ENCODE results near the gene NEURL2.
A peak's percentile ranks its signal among the peaks of the same experiment; 100 is the strongest.

The NEURL2 gene

DNA sequence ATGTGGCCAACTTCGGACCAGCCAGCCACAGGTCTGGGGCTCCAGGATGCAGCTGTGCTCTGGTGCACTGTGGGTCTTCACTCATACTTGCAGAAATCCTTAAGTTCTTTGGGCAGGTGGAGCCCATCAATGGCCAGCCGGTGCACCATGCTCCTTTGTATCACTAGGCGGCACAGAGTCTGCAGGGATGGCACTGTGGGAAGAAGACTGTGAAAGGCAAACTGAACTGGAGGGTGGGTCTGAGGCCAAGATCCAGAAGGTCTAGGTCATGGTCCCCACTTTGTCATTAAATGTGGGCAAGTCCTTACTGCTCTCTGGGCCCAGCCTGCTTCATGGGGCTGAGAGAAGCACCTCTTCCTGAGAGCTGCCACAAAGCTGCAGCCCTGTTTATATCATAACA, 2.3 kb downstream of the NEURL2 start:
- TF ChIP-seq CTCF (IDR thresholded peaks at IDR 0.05; ENCODE audit: low read depth, low read length, missing control alignments): no peak
- no peak for DNase-seq (ENCODE audit: extremely low read depth, low read depth)

DNA sequence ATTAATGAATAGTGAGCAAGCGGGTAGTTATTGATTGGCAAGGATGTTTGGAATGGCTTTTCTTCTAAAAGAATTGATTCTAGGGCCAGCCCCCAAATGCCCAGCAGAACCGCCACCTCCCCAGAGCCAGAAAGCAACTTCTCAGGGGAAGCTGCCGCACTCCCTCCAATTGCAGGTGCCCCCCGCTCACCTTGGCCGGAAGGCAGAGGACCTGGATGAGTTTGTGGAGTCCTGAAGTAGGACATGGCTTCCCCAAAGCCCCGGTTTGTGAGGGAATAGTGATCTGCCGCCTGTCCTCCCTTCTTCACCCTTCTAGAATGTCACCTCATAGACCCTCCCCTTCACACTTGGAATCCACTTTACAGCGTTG, 3.7 kb downstream of the NEURL2 start, which contains the start of gene SPATA25:
SPATA25 (minus strand) TSS at position 277 of the 370 bp plus-strand sequence; CDS start at position 245, 32 bp downstream.
- DNase-seq (ENCODE audit: extremely low read depth, low read depth): no peak
- H3K4me3 ChIP-seq (replicated peaks; ENCODE audit: low read depth, low read length): no peak within 1 kb of the TSS
- no peak for TF ChIP-seq CTCF (IDR thresholded peaks at IDR 0.05; ENCODE audit: low read depth, low read length, missing control alignments)

More for the DNA sequence above, 2.3 kb downstream of the NEURL2 start:
- H3K4me3 ChIP-seq (replicated peaks; ENCODE audit: low read depth, low read length): no peak overlapping the region

DNA sequence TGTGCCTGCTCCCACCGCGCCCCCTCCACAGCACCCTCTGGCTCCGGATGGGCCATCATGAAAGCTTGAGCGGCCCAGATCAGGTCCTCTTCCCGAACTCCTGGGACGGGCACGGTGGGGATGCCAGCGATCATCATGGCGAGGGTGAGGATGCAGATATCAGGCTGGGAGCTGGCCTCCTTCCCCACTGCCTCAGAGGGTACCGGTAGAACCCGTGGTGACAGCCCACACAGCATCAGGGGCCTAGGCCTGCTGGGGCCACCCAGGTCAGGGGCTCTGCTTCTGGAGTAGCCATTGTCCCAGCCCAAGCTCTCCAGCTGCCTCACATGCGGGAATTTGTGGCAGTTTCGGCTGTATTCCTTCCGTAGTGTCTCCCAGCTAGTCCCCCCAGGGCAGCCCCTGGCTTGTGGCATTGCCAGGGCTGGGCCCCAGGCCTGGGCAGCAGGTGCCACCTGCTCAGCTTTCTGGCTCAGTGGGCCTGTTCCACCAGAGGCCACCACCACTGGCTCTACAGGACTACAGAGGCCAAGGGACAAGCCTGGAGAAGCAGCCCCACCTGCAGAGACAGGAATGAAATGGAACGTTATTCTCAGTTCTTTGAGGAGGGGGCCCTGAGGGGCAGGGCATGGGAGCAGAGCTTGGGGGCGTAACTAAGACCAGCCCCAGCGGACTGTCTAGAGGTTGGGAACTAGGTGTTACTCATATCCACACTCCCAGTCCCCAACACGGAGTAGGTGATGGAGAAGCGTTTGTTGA, 4.2 kb downstream of the NEURL2 start:
- no peak overlapping the region for H3K4me3 ChIP-seq (replicated peaks; ENCODE audit: low read depth, low read length)
- no peak for DNase-seq (ENCODE audit: extremely low read depth, low read depth)
- no peak for TF ChIP-seq CTCF (IDR thresholded peaks at IDR 0.05; ENCODE audit: low read depth, low read length, missing control alignments)

- DNase-seq (ENCODE audit: extremely low read depth, low read depth): no peak
- no peak overlapping the region for H3K4me3 ChIP-seq (replicated peaks; ENCODE audit: low read depth, low read length)
- no peak for TF ChIP-seq CTCF (IDR thresholded peaks at IDR 0.05; ENCODE audit: low read depth, low read length, missing control alignments)
These were observed 7.9 kb downstream of the NEURL2 start for GRCh38 chr20:45883100-45883469.

DNA sequence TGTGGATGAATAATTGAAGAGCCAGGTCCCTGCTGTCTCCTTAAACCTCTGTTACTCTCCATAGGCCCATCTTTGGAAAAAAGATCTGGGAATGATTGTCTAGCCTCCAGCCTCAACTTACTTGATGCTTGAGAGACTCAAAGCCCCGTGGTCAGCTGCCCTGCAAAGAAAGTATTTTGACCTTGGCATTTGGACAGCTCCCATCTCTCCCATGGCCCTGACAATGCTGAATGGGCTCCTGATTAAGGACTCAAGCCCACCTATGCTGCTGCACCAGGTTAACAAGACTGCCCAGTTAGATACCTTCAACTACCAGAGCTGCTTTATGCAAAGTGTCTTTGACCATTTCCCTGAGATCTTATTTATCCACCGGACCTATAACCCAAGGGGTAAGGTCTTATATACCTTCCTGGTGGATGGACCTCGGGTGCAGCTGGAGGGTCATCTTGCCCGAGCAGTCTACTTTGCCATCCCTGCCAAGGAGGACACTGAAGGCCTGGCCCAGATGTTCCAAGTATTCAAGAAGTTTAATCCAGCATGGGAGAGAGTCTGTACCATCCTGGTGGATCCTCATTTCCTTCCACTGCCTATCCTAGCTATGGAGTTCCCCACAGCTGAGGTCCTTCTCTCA, 8.4 kb downstream of the NEURL2 start:
- no peak for TF ChIP-seq CTCF (IDR thresholded peaks at IDR 0.05; ENCODE audit: low read depth, low read length, missing control alignments)
- no peak for DNase-seq (ENCODE audit: extremely low read depth, low read depth)
- H3K4me3 ChIP-seq (replicated peaks; ENCODE audit: low read depth, low read length): no peak overlapping the region

DNA sequence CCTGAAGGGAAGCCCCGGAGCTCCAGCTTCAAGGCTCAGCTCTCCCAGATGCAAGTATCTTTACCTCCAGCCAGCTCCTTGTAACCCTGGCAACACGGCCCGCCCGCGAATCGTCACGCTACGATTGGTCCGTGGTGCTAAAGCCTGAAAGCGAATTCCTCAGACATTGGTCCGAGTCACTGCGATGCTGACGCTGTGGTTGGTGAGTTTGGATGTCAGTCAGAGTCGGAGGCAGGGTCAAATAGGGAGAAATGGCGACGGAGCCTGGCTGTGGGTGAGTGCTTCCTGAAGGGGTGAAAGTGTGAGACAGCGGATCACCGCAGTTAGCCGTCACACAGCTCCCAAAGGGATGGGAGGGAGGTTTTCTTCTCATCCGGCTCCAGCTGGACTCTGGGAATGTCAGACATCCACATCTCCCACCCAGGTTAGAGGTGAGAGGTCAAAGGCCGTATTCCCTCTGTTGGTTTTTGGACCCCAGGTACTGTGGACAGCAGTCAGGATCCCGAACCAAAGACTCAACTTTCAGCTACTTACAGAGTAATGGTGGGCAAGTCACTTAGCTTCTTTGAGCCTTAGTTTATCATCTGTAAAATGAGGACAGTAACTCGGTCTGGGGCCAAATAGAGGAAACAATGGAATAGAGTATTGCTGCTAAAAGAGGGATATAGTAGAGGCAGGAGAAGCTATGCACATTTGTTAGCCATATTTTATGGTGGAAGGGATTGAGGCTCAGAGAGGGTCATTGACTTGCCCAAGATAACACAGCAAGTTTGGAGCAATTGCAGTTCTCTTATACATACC, 9.8 kb downstream of the NEURL2 start, which contains the start of gene ZSWIM1:
ZSWIM1 (plus strand) TSS at position 240 of the 801 bp plus-strand sequence. CDS start 1,366 bp downstream, outside the sequence.
- peak within 1 kb of the TSS; percentile 98 for H3K4me3 ChIP-seq (replicated peaks; ENCODE audit: low read depth, low read length)
- peak; percentile 99 for DNase-seq (ENCODE audit: extremely low read depth, low read depth)
- no peak for TF ChIP-seq CTCF (IDR thresholded peaks at IDR 0.05; ENCODE audit: low read depth, low read length, missing control alignments)
